Immature natural killer cell (primary cell): ENCODE measurements around the gene WNT11. TPM values are rescaled to one million over a fixed set of nuclear protein-coding genes. Genes with fewer than 3 reads are reported as not detected.
A peak's percentile ranks its signal among the peaks of the same experiment; 100 is the strongest.

ENCODE experiments used
- DNase-seq, 3 donors: peaks; one replicate each; pipeline ENCODE4 v3.0.0; 2022; ENCODE audit warnings: mixed read lengths in 1 of 3
- H3K27ac Mint-ChIP-seq, 6 donors: one replicate each; pipeline ENCODE4 v1.8.0; 2020; ENCODE audit warnings: mixed read lengths in 6 of 6, mild to moderate bottlenecking in 5 of 6, inconsistent platforms in 4 of 6, moderate library complexity in 3 of 6
- H3K27me3 Mint-ChIP-seq, 3 donors: one replicate each; pipeline ENCODE4 v1.8.0; 2020 to 2021; ENCODE audit warnings: low read depth in 3 of 3, mild to moderate bottlenecking in 3 of 3, mixed read lengths in 3 of 3, moderate library complexity in 3 of 3, inconsistent platforms in 1 of 3
- H3K36me3 Mint-ChIP-seq, 3 donors: one replicate each; pipeline ENCODE4 v1.8.0; 2020; ENCODE audit warnings: mixed read lengths in 3 of 3, inconsistent platforms in 2 of 3, mild to moderate bottlenecking in 2 of 3
- H3K4me1 Mint-ChIP-seq, 2 donors: one replicate each; pipeline ENCODE4 v1.8.0; 2020; ENCODE audit warnings: inconsistent platforms in 2 of 2, mild to moderate bottlenecking in 2 of 2, mixed read lengths in 2 of 2, moderate library complexity in 1 of 2
- H3K4me3 Mint-ChIP-seq, 5 donors: one replicate each; pipeline ENCODE4 v1.8.0; 2020; ENCODE audit warnings: mild to moderate bottlenecking in 5 of 5, mixed read lengths in 5 of 5, inconsistent platforms in 3 of 5, moderate library complexity in 3 of 5
- H3K9me3 Mint-ChIP-seq, 6 donors: one replicate each; pipeline ENCODE4 v1.8.0; 2020; ENCODE audit warnings: mild to moderate bottlenecking in 6 of 6, mixed read lengths in 6 of 6, inconsistent platforms in 4 of 6, moderate library complexity in 3 of 6
- polyA plus RNA-seq, 3 donors: library from polyadenylated mRNA; unstranded; fragments of 300-500 nt; fragmentation: Illumina TruSeq; gene quantifications; one replicate each; pipeline ENCODE4 v1.2.3, GENCODE V29; 2021

Gene WNT11
- polyA plus RNA-seq, 3 donors from 2014 or later, result 0.78 to 2.4 (median 1.4) TPM

- peak overlapping the region in 3 of 5 donors; percentile 44 to 57 (median 45) for H3K4me3 Mint-ChIP-seq
- peaks cover 1 to 3% (median 2%) of the 10 kb centered on the region in 3 donors for H3K27me3 Mint-ChIP-seq
- H3K36me3 Mint-ChIP-seq, result no peaks in the 10 kb centered on the region
- H3K27ac Mint-ChIP-seq, result peak overlapping the region in 3 of 6 donors; percentile 50 to 84 (median 64)
- H3K4me1 Mint-ChIP-seq, result peaks cover 20 to 32% of the 10 kb centered on the region in 2 donors
- H3K9me3 Mint-ChIP-seq, result no peaks in the 10 kb centered on the region
- DNase-seq, result no peak
Measured at GRCh38 chr11:76162336-76163288, 43.7 kb downstream of the WNT11 start.

DNA sequence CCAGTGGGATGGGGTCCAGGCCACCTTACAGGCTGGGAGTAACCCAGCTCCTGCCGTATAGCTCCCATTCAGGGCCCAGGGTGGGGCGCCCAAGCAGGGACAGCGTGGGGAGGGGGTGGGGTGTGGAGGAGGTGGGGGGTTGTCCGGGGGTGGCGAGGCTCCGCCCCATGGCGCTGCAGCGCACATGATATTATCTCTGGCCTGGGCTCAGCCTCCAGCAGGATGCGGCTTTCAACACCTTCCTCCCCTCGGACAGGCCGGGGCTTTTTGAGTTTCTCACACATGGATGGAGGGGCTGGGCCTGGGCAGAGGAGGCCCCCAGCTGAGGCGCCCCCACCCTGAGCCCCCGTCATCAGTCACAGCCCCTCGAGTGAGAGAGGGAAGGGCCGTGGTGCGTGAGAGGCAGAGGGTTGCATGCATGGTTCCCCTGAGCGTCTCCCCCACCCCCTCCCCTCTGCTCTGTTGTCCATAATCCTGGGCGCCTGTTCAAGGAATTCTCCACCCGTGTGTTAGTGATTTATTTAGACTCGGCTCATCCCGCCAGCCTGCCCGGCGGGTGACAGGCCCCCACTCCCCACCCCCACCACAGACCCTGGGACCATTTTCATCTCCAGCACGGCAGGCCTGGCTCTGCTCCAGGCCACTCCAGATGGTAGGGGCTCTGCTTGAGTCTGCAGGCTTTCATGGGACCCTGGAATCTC, 44.9 kb downstream of the WNT11 start:
- no peaks in the 10 kb centered on the region for H3K9me3 Mint-ChIP-seq
- H3K27me3 Mint-ChIP-seq, result peaks cover 1 to 2% (median 2%) of the 10 kb centered on the region in 3 donors
- H3K4me1 Mint-ChIP-seq, result peaks cover 20 to 32% of the 10 kb centered on the region in 2 donors
- peak overlapping the region in 3 of 6 donors; percentile 50 to 64 (median 50) for H3K27ac Mint-ChIP-seq
- H3K4me3 Mint-ChIP-seq, result peak overlapping the region; percentile 18 to 53 (median 45)
- DNase-seq, result peak; percentile 50 to 68 (median 64)
- no peaks in the 10 kb centered on the region for H3K36me3 Mint-ChIP-seq

DNA sequence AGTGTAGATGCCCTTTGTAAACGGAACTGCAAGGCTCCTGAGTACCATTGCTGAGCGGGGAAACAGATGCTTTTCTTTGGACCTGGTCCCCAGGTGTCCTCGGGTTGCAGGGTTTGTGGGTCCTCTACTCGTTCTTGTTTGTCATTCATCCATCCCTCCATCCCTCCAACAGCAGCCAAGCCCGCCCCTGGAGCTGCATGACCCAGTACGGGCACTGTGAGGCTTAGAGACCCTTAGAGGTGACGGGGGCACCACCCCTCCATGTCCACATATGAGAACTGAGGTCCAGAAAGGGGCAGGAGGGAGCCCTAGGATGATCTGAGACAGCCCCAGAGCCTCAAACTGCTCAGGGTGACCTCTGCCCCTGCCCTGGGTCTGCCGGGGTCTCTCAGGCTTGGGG, 45.4 kb downstream of the WNT11 start:
- Mint-ChIP-seq H3K27ac (peak overlapping the region in 3 of 6 donors; percentile 50 to 69 (median 61)), H3K4me1 (peaks cover 20 to 32% of the 10 kb centered on the region in 2 donors), H3K36me3 (no peaks in the 10 kb centered on the region), H3K9me3 (no peaks in the 10 kb centered on the region), H3K27me3 (peaks cover 1 to 2% (median 2%) of the 10 kb centered on the region in 3 donors), H3K4me3 (peak overlapping the region in 1 of 5 donors; percentile 26)
- DNase-seq, result no peak

GRCh38 chr11:76159983-76160661, 46.2 kb downstream of the WNT11 start:
- Mint-ChIP-seq H3K4me1 (peaks cover 20 to 32% of the 10 kb centered on the region in 2 donors), H3K27ac (peak overlapping the region in 5 of 6 donors; percentile 21 to 58 (median 40)), H3K9me3 (no peaks in the 10 kb centered on the region), H3K4me3 (peak overlapping the region in 2 of 5 donors; percentile 4 to 41), H3K27me3 (peaks cover 1 to 2% (median 2%) of the 10 kb centered on the region in 3 donors), H3K36me3 (no peaks in the 10 kb centered on the region)
- DNase-seq, result no peak

GRCh38 chr11:76159303-76159937, 46.9 kb downstream of the WNT11 start:
- Mint-ChIP-seq H3K9me3 (no peaks in the 10 kb centered on the region), H3K4me1 (peaks cover 20 to 34% of the 10 kb centered on the region in 2 donors), H3K4me3 (peak overlapping the region in 2 of 5 donors; percentile 4 to 41), H3K27ac (peak overlapping the region in 3 of 6 donors; percentile 23 to 58 (median 40)), H3K27me3 (peaks cover 0 to 2% (median 1%) of the 10 kb centered on the region in 3 donors), H3K36me3 (no peaks in the 10 kb centered on the region)
- peak in 1 of 3 donors; percentile 12 for DNase-seq

- Mint-ChIP-seq H3K4me1 (peaks cover 26 to 41% of the 10 kb centered on the region in 2 donors), H3K36me3 (no peaks in the 10 kb centered on the region), H3K27ac (peak overlapping the region in 2 of 6 donors; percentile 24 to 28), H3K9me3 (no peaks in the 10 kb centered on the region), H3K4me3 (no peak overlapping the region), H3K27me3 (peaks cover 0 to 2% (median 1%) of the 10 kb centered on the region in 3 donors)
- DNase-seq, result no peak
Measured at GRCh38 chr11:76158394-76159302, 47.7 kb downstream of the WNT11 start.

- Mint-ChIP-seq H3K27me3 (peaks cover 0 to 1% (median 0%) of the 10 kb centered on the region in 3 donors), H3K27ac (no peak overlapping the region), H3K36me3 (no peaks in the 10 kb centered on the region), H3K4me1 (peaks cover 31 to 45% of the 10 kb centered on the region in 2 donors), H3K9me3 (no peaks in the 10 kb centered on the region), H3K4me3 (no peak overlapping the region)
- no peak for DNase-seq
Measured at GRCh38 chr11:76157891-76158290, 48.4 kb downstream of the WNT11 start.

- no peaks in the 10 kb centered on the region for H3K36me3 Mint-ChIP-seq
- peaks cover 36 to 45% of the 10 kb centered on the region in 2 donors for H3K4me1 Mint-ChIP-seq
- H3K9me3 Mint-ChIP-seq, result no peaks in the 10 kb centered on the region
- H3K4me3 Mint-ChIP-seq, result no peak overlapping the region
- DNase-seq, result no peak
- peaks cover 0 to 1% (median 0%) of the 10 kb centered on the region in 3 donors for H3K27me3 Mint-ChIP-seq
- no peak overlapping the region for H3K27ac Mint-ChIP-seq
Measured at GRCh38 chr11:76156971-76157427, 49.3 kb downstream of the WNT11 start.

GRCh38 chr11:76155500-76156227, 50.6 kb downstream of the WNT11 start:
- H3K9me3 Mint-ChIP-seq, result no peaks in the 10 kb centered on the region
- peaks cover 33 to 45% of the 10 kb centered on the region in 2 donors for H3K4me1 Mint-ChIP-seq

GRCh38 chr11:76153571-76153923, 52.8 kb downstream of the WNT11 start:
- Mint-ChIP-seq H3K27ac (peak overlapping the region; percentile 82 to 91 (median 87)), H3K9me3 (no peaks in the 10 kb centered on the region), H3K4me3 (peak overlapping the region; percentile 74 to 93 (median 85)), H3K27me3 (peaks cover 0 to 1% (median 0%) of the 10 kb centered on the region in 3 donors), H3K4me1 (peaks cover 31 to 37% of the 10 kb centered on the region in 2 donors), H3K36me3 (no peaks in the 10 kb centered on the region)
- DNase-seq, result no peak

More at GRCh38 chr11:76155500-76156227, 50.6 kb downstream of the WNT11 start:
- Mint-ChIP-seq H3K4me3 (no peak overlapping the region), H3K27me3 (peaks cover 0 to 1% (median 0%) of the 10 kb centered on the region in 3 donors), H3K27ac (peak overlapping the region in 1 of 6 donors; percentile 82), H3K36me3 (no peaks in the 10 kb centered on the region)
- DNase-seq, result no peak

DNA sequence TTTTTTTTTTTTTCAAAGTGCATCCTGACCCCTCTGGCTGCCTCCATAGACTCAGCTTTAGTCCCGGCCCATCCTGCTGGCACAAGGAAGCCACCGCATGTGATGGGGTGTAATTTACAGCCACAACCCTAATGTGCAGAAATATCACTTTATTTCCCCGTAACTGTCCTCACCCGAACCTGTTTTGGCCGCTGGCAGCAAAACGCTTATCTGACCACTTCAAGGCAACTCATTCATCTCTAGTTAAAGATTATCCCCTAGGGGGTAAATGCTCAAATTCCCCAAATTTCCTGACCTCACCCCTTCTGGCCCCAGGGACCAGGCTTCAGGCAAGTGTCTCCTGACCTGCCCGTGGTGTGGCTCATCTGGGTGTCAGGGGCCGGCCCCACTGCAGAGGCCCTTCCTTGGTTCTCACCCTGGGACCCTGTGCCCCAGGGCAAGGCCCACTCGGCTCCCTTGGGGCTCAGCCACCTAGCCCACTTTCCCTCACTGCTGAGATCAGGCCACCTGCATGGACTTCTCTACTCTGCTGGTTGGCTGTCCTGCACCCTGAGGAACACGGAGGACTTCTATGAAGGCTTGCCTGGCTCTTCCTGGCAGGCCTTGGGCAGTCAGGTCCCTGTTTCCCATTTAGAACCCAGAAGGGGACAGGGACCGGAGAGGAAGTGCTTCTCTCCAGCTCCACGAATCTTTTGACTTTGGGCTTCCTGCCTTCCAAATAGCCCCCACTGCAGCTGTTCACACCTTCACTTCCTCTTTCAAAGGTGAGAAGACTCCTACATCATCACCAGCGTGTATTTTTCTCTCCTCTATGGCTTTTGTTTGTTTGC, 53.3 kb downstream of the WNT11 start:
- H3K36me3 Mint-ChIP-seq, result no peaks in the 10 kb centered on the region
- peak overlapping the region; percentile 82 to 91 (median 87) for H3K27ac Mint-ChIP-seq
- DNase-seq, result peak; percentile 50 to 64 (median 55)
- peaks cover 0 to 2% (median 1%) of the 10 kb centered on the region in 3 donors for H3K27me3 Mint-ChIP-seq
- no peaks in the 10 kb centered on the region for H3K9me3 Mint-ChIP-seq
- peaks cover 31 to 37% of the 10 kb centered on the region in 2 donors for H3K4me1 Mint-ChIP-seq
- H3K4me3 Mint-ChIP-seq, result peak overlapping the region; percentile 74 to 93 (median 85)
